HepG2 (cell line): ENCODE measurements around the gene MVP. TPM values are rescaled to one million over a fixed set of nuclear protein-coding genes. Genes with fewer than 3 reads are reported as not detected.
A peak's percentile ranks its signal among the peaks of the same experiment; 100 is the strongest.

Experiments used
- ATAC-seq: fragments of 200-7000 bp; cut with Tn5 transposase; 3 replicates; pipeline ENCODE4 v1.9.1; 2020; ENCODE audit warnings: mild to moderate bottlenecking, moderate library complexity
- BruUV-seq: library from RNA; stranded (reverse); fragments of 400-500 nt; replicated peaks from 2 replicates; lab custom pipeline; 2021; lab: Mats Ljungman, UMichigan
- CTCF ChIA-PET: fragments of 300-600 bp; formaldehyde crosslinking; extraction: SDS; loops from one replicate; lab custom pipeline; 2021; ENCODE audit warnings: low total read pairs, inconsistent platforms, low intra/inter-chr PET ratio; lab: Yijun Ruan, JAX
- POLR2A ChIA-PET: fragments of 350-600 bp; sonication (Branson Sonifier 250); formaldehyde crosslinking; loops from one replicate; lab custom pipeline; 2020; ENCODE audit warnings: antibody characterized with exemption, inconsistent platforms; lab: Yijun Ruan, JAX
- DNase-seq: peaks from one replicate; pipeline ENCODE4 v3.0.0-alpha.2; 2015; ENCODE audit warnings: low spot score
- FAIRE-seq: peaks from 3 replicates; lab custom pipeline; 2011; peaks lifted over from hg19 to GRCh38; lab: Jason Lieb, UNC
- H2AFZ ChIP-seq: one replicate; pipeline ENCODE4 v1.6.1; 2011; ENCODE audit warnings: low read length, inconsistent platforms
- H3K27ac ChIP-seq: fragments of 300-600 bp; 3 replicates; pipeline ENCODE4 v1.8.0; 2011; ENCODE audit warnings: mixed run types, mild to moderate bottlenecking, mixed read lengths, low read length, inconsistent platforms; ENCODE audit not compliant: insufficient read depth; ENCODE audit errors: extremely low read length
- H3K27me3 ChIP-seq, 2 experiments: fragments of 200-600 bp in 1 of 2; 2 replicates in 1 of 2; 3 replicates in 1 of 2; pipeline versions ENCODE4 v1.6.0 to v1.8.0; 2011; ENCODE audit warnings: low read length in 2 of 2, mild to moderate bottlenecking in 2 of 2, moderate library complexity in 2 of 2, inconsistent platforms in 1 of 2; ENCODE audit not compliant: insufficient read depth in 2 of 2, control insufficient read depth in 1 of 2
- H3K36me3 ChIP-seq, 2 experiments: fragments of 200-600 bp in 1 of 2; replicated peaks in 1 of 2; 2 replicates in 1 of 2; 3 replicates in 1 of 2; pipeline versions ENCODE4 v1.5.1 to v1.8.0; 2011; ENCODE audit warnings: low read length in 2 of 2, inconsistent platforms in 1 of 2; ENCODE audit not compliant: insufficient read depth in 2 of 2, control insufficient read depth in 1 of 2
- H3K4me1 ChIP-seq: 2 replicates; pipeline ENCODE4 v1.5.1; 2012; ENCODE audit warnings: low read length, inconsistent platforms; ENCODE audit not compliant: insufficient read depth
- H3K4me2 ChIP-seq: 2 replicates; pipeline ENCODE4 v1.6.0; 2011; ENCODE audit warnings: low read depth, low read length, inconsistent platforms
- H3K4me3 ChIP-seq, 3 experiments: fragments of 200-600 bp in 1 of 3; sonication (generic), shearing (Covaris generic) in 1 of 3; replicated peaks in 1 of 3; 2 replicates each; pipeline ENCODE4 v1.5.1; 2011 to 2016; ENCODE audit warnings: low read length in 3 of 3, inconsistent platforms in 2 of 3, low read depth in 2 of 3, mild to moderate bottlenecking in 2 of 3, control low read depth in 1 of 3, mixed read lengths in 1 of 3; ENCODE audit not compliant: insufficient read depth in 1 of 3
- H3K79me2 ChIP-seq: one replicate; pipeline ENCODE4 v1.6.1; 2011; ENCODE audit warnings: low read length, inconsistent platforms; ENCODE audit not compliant: insufficient read depth
- H3K9ac ChIP-seq: 2 replicates; pipeline ENCODE4 v1.6.0; 2011; ENCODE audit warnings: mild to moderate bottlenecking, low read depth, low read length, inconsistent platforms; ENCODE audit not compliant: insufficient read depth
- H3K9me3 ChIP-seq: 2 replicates; pipeline ENCODE4 v1.5.1; 2012; ENCODE audit warnings: mild to moderate bottlenecking, low read length
- H4K20me1 ChIP-seq: 2 replicates; pipeline ENCODE4 v1.6.0; 2011; ENCODE audit warnings: inconsistent platforms, mild to moderate bottlenecking, low read length, moderate library complexity; ENCODE audit not compliant: insufficient read depth
- GPN1 ChIP-seq: sonication (generic); formaldehyde crosslinking; IDR thresholded peaks from 2 replicates; pipeline ENCODE4 v1.5.1; 2020; ENCODE audit warnings: missing genetic modification reagents, borderline replicate concordance
- LCORL ChIP-seq, 2 experiments: fragments of 450-650 bp in 1 of 2; sonication (generic) in 1 of 2; formaldehyde crosslinking in 1 of 2; IDR thresholded peaks; 2 replicates each; pipeline versions ENCODE4 v1.5.0 to v1.6.1; 2017 to 2020; ENCODE audit warnings: antibody characterized with exemption in 1 of 2, missing genetic modification reagents in 1 of 2
- MBD4 ChIP-seq: IDR thresholded peaks from 2 replicates; pipeline ENCODE4 v1.6.1; 2012; ENCODE audit warnings: low read length, inconsistent platforms, borderline replicate concordance
- MED1 ChIP-seq: sonication (generic); formaldehyde crosslinking; IDR thresholded peaks from 2 replicates; pipeline ENCODE4 v1.4.0; 2020; ENCODE audit warnings: missing genetic modification reagents
- MXD4 ChIP-seq: IDR thresholded peaks from 2 replicates; pipeline ENCODE4 v1.6.1; 2016; ENCODE audit warnings: mild to moderate bottlenecking, missing biosample characterization, missing genetic modification reagents
- NFIB ChIP-seq: sonication (generic); formaldehyde crosslinking; IDR thresholded peaks from 2 replicates; pipeline ENCODE4 v1.9.0; 2021; ENCODE audit warnings: missing genetic modification reagents, mild to moderate bottlenecking, borderline replicate concordance
- NR2F2 ChIP-seq: IDR thresholded peaks from 2 replicates; pipeline ENCODE4 v1.6.1; 2012; ENCODE audit warnings: low read depth, inconsistent platforms, borderline replicate concordance
- PCBP2 ChIP-seq: fragments of 200-400 bp; formaldehyde crosslinking; optimal IDR thresholded peaks from 2 replicates; pipeline ENCODE3; 2018; ENCODE audit warnings: low read length, low read depth; ENCODE audit not compliant: poor library complexity, severe bottlenecking
- TBX3 ChIP-seq: fragments of 450-650 bp; IDR thresholded peaks from 2 replicates; pipeline ENCODE4 v1.6.1; 2017; ENCODE audit warnings: antibody characterized with exemption, mild to moderate bottlenecking, inconsistent platforms, borderline replicate concordance
- ZBTB38 ChIP-seq: sonication (generic); formaldehyde crosslinking; IDR thresholded peaks from 2 replicates; pipeline ENCODE4 v1.5.1; 2020; ENCODE audit warnings: mild to moderate bottlenecking, missing genetic modification reagents
- ZMYM3 ChIP-seq: sonication (generic); formaldehyde crosslinking; IDR thresholded peaks from 2 replicates; pipeline ENCODE4 v1.5.1; 2020; ENCODE audit warnings: mild to moderate bottlenecking, missing genetic modification reagents
- ZNF180 ChIP-seq: sonication (generic); formaldehyde crosslinking; IDR thresholded peaks from 2 replicates; pipeline ENCODE4 v1.4.0; 2020; ENCODE audit warnings: low read depth, missing genetic modification reagents, borderline replicate concordance
- ZNF225 ChIP-seq: sonication (generic); formaldehyde crosslinking; IDR thresholded peaks from 2 replicates; pipeline ENCODE4 v1.4.0; 2020; ENCODE audit warnings: mild to moderate bottlenecking, missing genetic modification reagents
- ZNF431 ChIP-seq: sonication (generic); formaldehyde crosslinking; IDR thresholded peaks from 2 replicates; pipeline ENCODE4 v1.9.0; 2022; ENCODE audit warnings: missing genetic modification reagents, low read depth, mild to moderate bottlenecking, borderline replicate concordance
- ZNF614 ChIP-seq: IDR thresholded peaks from 2 replicates; pipeline ENCODE4 v1.6.1; 2018; ENCODE audit warnings: missing biosample characterization, missing genetic modification reagents, inconsistent platforms, borderline replicate concordance
- ZNF678 ChIP-seq: sonication (generic); formaldehyde crosslinking; IDR thresholded peaks from 2 replicates; pipeline ENCODE4 v1.4.0; 2020; ENCODE audit warnings: mild to moderate bottlenecking, missing genetic modification reagents
- ZNF891 ChIP-seq: sonication (generic); formaldehyde crosslinking; IDR thresholded peaks from 2 replicates; pipeline ENCODE4 v1.5.0; 2020; ENCODE audit warnings: mild to moderate bottlenecking, missing genetic modification reagents
- WGBS: methylation state at CpG from one replicate; pipeline ENCODE4 v1.1.6; 2017; ENCODE audit warnings: low lambda C conversion rate; 5-methylcytosine and 5-hydroxymethylcytosine counted together
- in situ Hi-C: cut with HindIII; loops from 2 replicates; pipeline ENCODE4 v1.10.0; 2017; ENCODE audit warnings: low pct_unique_long_range_greater_than_20kb; ENCODE audit not compliant: extremely low pct_ligation_motif_present
- intact Hi-C: fragments of 100-400 bp; cut with micrococcal nuclease; formaldehyde crosslinking; loops from one replicate; pipeline ENCODE4 v1.10.0; 2022; ENCODE audit not compliant: unreplicated experiment
- polyA plus RNA-seq, 8 experiments: library from polyadenylated mRNA; depleted of rRNA in 3 of 8; stranded (reverse) in 7 of 8; unstranded in 1 of 8; fragments of >200 nt; fragmentation: Illumina TruSeq in 4 of 8; extraction: Trizol in 4 of 8; gene quantifications; 2 replicates each; pipeline versions ENCODE4 v1.2.1 to v1.2.3, GENCODE V29; 2011 to 2016; ENCODE audit warnings: low read depth in 4 of 8, missing spikeins in 1 of 8, mixed read lengths in 1 of 8; ENCODE audit not compliant: insufficient read depth in 1 of 8
- total RNA-seq, 5 experiments: library from RNA; depleted of rRNA; stranded (reverse); fragments of >200 nt; fragmentation: Illumina TruSeq; extraction: Trizol; gene quantifications; 2 replicates each; pipeline ENCODE4 v1.2.3, GENCODE V29; 2016; ENCODE audit warnings: low read depth in 1 of 5
- TF ChIP-seq, protein P1 (sequence below): sonication (generic); formaldehyde crosslinking; IDR thresholded peaks from 2 replicates; pipeline ENCODE4 v1.4.0; 2020; ENCODE audit warnings: missing genetic modification reagents, low read depth, mild to moderate bottlenecking, borderline replicate concordance
- TF ChIP-seq, protein P2 (sequence below): sonication (generic); formaldehyde crosslinking; IDR thresholded peaks from 2 replicates; pipeline ENCODE4 v1.8.1; 2023; ENCODE audit warnings: mild to moderate bottlenecking, missing genetic modification reagents, borderline replicate concordance
- TF ChIP-seq, protein P3 (sequence below): sonication (generic); formaldehyde crosslinking; IDR thresholded peaks from 2 replicates; pipeline ENCODE4 v1.8.0; 2023; ENCODE audit warnings: mild to moderate bottlenecking, missing genetic modification reagents
- TF ChIP-seq, protein P4 (sequence below): sonication (generic); formaldehyde crosslinking; IDR thresholded peaks from 2 replicates; pipeline ENCODE4 v1.4.0; 2020; ENCODE audit warnings: missing genetic modification reagents

Gene MVP
- total and polyA plus RNA-seq, 2 of the 13 experiments (the other 11 are each of a cell fraction or from before 2014, with no cell fraction given) = 22.9 to 43.5 TPM

DNA sequence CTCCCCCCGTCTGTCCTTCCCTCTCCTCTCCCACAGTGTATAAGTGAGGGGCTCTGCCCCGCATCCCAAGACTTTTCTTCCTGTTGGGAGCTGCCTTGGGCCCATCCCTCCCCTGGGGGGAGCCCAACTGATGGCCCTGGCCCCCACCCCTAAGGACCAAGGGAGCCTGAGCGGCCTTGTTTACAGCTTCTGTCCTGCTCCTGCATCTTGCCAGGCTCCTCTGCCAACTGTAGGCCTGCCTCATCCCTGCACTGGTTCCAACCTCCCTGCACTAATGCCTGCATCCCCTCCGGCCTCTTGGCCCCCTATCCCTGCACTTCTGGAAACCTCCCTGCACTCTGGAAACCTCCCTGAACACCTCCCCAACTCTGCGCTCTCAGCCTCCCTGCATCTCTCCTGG lies 5.7 kb upstream of the MVP start (continued):
- TF ChIP-seq, protein P1, sequence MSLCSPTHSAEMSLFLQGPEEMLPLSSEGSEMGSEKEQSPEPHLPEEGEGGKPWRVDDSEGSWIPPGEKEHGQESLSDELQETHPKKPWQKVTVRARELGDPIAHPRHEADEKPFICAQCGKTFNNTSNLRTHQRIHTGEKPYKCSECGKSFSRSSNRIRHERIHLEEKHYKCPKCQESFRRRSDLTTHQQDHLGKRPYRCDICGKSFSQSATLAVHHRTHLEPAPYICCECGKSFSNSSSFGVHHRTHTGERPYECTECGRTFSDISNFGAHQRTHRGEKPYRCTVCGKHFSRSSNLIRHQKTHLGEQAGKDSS (CRISPR knock-in tag) = no peak
- TF ChIP-seq ZNF614 (CRISPR knock-in tag) = no peak
- TF ChIP-seq, protein P2, sequence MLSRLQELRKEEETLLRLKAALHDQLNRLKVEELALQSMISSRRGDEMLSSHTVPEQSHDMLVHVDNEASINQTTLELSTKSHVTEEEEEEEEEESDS = no peak
- no peak for TF ChIP-seq GPN1

DNA sequence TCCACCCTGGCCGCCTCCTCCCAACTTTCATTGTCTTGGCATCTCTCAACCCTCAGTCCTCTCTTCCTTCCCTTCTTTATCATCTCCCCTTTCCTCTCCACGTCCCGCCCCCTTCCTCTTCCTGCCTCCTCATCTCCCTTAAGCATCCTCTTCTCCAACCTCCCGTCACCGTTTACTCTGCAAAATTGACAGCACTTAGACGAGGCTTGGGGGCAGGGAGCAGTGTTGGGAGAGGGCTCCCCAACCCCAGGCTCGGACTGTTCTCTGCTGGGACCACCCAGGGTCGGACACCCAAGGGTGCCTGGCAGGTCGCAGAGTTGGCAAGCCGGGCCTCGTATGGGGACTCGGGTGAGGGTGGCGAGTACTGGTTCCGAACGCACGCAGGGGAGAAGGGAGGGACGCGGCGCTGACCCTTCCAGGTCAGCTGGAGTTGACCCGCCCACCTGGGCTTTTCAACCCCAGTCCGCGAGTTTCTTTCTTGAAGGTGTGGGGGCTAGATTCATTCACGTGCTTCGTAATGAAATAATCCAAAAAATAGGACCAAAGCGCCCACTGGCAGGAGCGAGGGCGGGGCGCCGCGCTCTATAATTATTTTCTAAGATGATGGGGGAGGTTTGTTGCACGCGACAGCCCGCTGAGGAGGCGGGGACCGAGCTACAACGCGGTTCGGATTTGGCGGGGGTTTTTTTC lies 5.1 kb upstream of the MVP start:
- ATAC-seq (no peak), FAIRE-seq (no peak), DNase-seq (no peak)
- peak overlapping the region in 1 of 3 experiments; percentile 93; a peak in 2 of 6 replicates for H3K4me3 ChIP-seq
- peaks cover 0 to 12% of the 10 kb centered on the region in 2 experiments; a peak in 2 of 5 replicates for H3K27me3 ChIP-seq
- ChIA-PET POLR2A (interaction anchor here (0.6 to 7.0 kb wide), 19 partner anchors 8 to 250 kb away, joined by 3 to 145 read pairs (median 8); partner anchors contain the start of genes ALDOA, ASPHD1, CDIPT and KCTD13), CTCF (interaction anchor here (1.3 kb wide), 1 partner anchor 25 kb away, joined by 4 read pairs; the partner anchor contains the start of gene KIF22)
- peak overlapping the region; percentile 99; the same call in 1 of the 2 replicates for H3K4me2 ChIP-seq
- no peak overlapping the region for H2AFZ ChIP-seq
- H3K27ac ChIP-seq = no peak overlapping the region
- no peaks in the 10 kb centered on the region for H3K9me3 ChIP-seq
- TSS peak; percentile 58 for BruUV-seq
- intact Hi-C loops = no loop called here
- H3K4me1 ChIP-seq = peaks cover 80% of the 10 kb centered on the region
- peaks cover 22% of the 10 kb centered on the region for H3K79me2 ChIP-seq
- peaks cover 11% of the 10 kb centered on the region; the same call in 1 of the 2 replicates for H4K20me1 ChIP-seq
- 84% methylated on average over 39 of the region's 39 CpGs for WGBS
- peak overlapping the region; percentile 79; the same call in 1 of the 2 replicates for H3K9ac ChIP-seq
- peaks cover 1 to 15% of the 10 kb centered on the region in 2 experiments; a peak in 2 of 5 replicates for H3K36me3 ChIP-seq
- in situ Hi-C loops = loop anchor here (25.0 kb wide), 1 partner anchor 847 kb away; the partner anchor contains the start of genes FBRS and PRR14
- TF ChIP-seq NR2F2 (no peak), TBX3 (no peak), MXD4 (CRISPR knock-in tag) (no peak), LCORL (IDR thresholded peaks at IDR 0.05) (no peak), LCORL (CRISPR knock-in tag; IDR thresholded peaks at IDR 0.05) (no peak), ZNF891 (CRISPR knock-in tag) (peak; percentile 42; the same call in 1 of the 2 replicates), ZNF225 (CRISPR knock-in tag) (no peak), ZMYM3 (CRISPR knock-in tag) (no peak), MBD4 (no peak), ZNF180 (no peak), NFIB (peak; percentile 71; the same call in 1 of the 2 replicates), ZBTB38 (no peak), PCBP2 (peak; percentile 52), ZNF678 (CRISPR knock-in tag) (no peak), ZNF431 (CRISPR knock-in tag) (no peak), MED1 (CRISPR knock-in tag) (no peak)
- TF ChIP-seq, protein P3, sequence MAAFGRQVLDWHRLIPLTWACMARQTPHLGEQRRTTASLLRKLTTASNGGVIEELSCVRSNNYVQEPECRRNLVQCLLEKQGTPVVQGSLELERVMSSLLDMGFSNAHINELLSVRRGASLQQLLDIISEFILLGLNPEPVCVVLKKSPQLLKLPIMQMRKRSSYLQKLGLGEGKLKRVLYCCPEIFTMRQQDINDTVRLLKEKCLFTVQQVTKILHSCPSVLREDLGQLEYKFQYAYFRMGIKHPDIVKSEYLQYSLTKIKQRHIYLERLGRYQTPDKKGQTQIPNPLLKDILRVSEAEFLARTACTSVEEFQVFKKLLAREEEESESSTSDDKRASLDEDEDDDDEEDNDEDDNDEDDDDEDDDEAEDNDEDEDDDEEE (CRISPR knock-in tag) = no peak
- TF ChIP-seq, protein P4, sequence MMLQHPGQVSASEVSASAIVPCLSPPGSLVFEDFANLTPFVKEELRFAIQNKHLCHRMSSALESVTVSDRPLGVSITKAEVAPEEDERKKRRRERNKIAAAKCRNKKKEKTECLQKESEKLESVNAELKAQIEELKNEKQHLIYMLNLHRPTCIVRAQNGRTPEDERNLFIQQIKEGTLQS = no peak
